WTC11 (cell line): ENCODE data around the gene CPLX3. TPM values are rescaled to one million over a fixed set of nuclear protein-coding genes. Genes with fewer than 3 reads are reported as not detected.

ENCODE experiments used
- ATAC-seq: fragments of 200-7000 bp; cut with Tn5 transposase; 2 replicates; pipeline ENCODE4 v1.10.0; 2021; ENCODE audit warnings: mild to moderate bottlenecking, moderate library complexity
- CTCF ChIA-PET: fragments of 300-600 bp; sonication (Branson Sonifier 250); formaldehyde crosslinking; loops from one replicate; lab custom pipeline; 2021; ENCODE audit warnings: antibody characterized with exemption; lab: Charles Lee
- POLR2A ChIA-PET: fragments of 350-600 bp; sonication (Branson Sonifier 250); formaldehyde crosslinking; loops from one replicate; lab custom pipeline; 2021; ENCODE audit warnings: antibody characterized with exemption; lab: Charles Lee
- DNase-seq: peaks from one replicate; pipeline ENCODE4 v3.0.0; 2021; ENCODE audit warnings: low spot score
- H3K27ac Mint-ChIP-seq: 2 replicates; pipeline ENCODE4 v1.8.0; 2021; ENCODE audit warnings: mixed read lengths
- H3K27me3 Mint-ChIP-seq: 2 replicates; pipeline ENCODE4 v1.8.0; 2021; ENCODE audit warnings: low read depth, mild to moderate bottlenecking, moderate library complexity, mixed read lengths
- H3K36me3 Mint-ChIP-seq: 2 replicates; pipeline ENCODE4 v1.8.0; 2021; ENCODE audit warnings: mixed read lengths
- H3K4me1 Mint-ChIP-seq: 2 replicates; pipeline ENCODE4 v1.8.0; 2022; ENCODE audit warnings: mixed read lengths
- H3K4me3 Mint-ChIP-seq: 2 replicates; pipeline ENCODE4 v1.8.0; 2021; ENCODE audit warnings: mild to moderate bottlenecking, moderate library complexity, mixed read lengths
- H3K9me3 Mint-ChIP-seq: 2 replicates; pipeline ENCODE4 v1.8.0; 2021; ENCODE audit warnings: mixed read lengths
- AR ChIP-seq: fragments of 250-450 bp; sonication (Bioruptor Pico); IDR thresholded peaks from 2 replicates; pipeline ENCODE4 v1.9.0; 2021; ENCODE audit warnings: mild to moderate bottlenecking
- E2F5 ChIP-seq: sonication (generic); formaldehyde crosslinking; IDR thresholded peaks from 2 replicates; pipeline ENCODE4 v1.8.1; 2022; ENCODE audit warnings: mild to moderate bottlenecking, moderate library complexity, missing genetic modification reagents
- ETV6 ChIP-seq: sonication (generic); formaldehyde crosslinking; IDR thresholded peaks from 2 replicates; pipeline ENCODE4 v1.8.1; 2022; ENCODE audit warnings: mild to moderate bottlenecking, missing genetic modification reagents
- FOXJ3 ChIP-seq: sonication (generic); formaldehyde crosslinking; IDR thresholded peaks from 2 replicates; pipeline ENCODE4 v1.9.0; 2021; ENCODE audit warnings: missing genetic modification reagents, mild to moderate bottlenecking, borderline replicate concordance
- MAX ChIP-seq: sonication (generic); formaldehyde crosslinking; IDR thresholded peaks from 2 replicates; pipeline ENCODE4 v1.8.0; 2022; ENCODE audit warnings: mild to moderate bottlenecking, missing genetic modification reagents
- MXD4 ChIP-seq: fragments of 250-450 bp; sonication (Bioruptor Pico); IDR thresholded peaks from 2 replicates; pipeline ENCODE4 v1.8.0; 2021; ENCODE audit warnings: mild to moderate bottlenecking, moderate library complexity, borderline replicate concordance
- NR3C1 ChIP-seq: sonication (generic); formaldehyde crosslinking; conservative IDR thresholded peaks from 2 replicates; pipeline ENCODE4 v1.8.1; 2023; ENCODE audit warnings: low read depth, mild to moderate bottlenecking, missing genetic modification reagents
- RELA ChIP-seq: sonication (generic); formaldehyde crosslinking; IDR thresholded peaks from 2 replicates; pipeline ENCODE4 v1.8.1; 2022; ENCODE audit warnings: missing genetic modification reagents, mild to moderate bottlenecking, borderline replicate concordance
- RORB ChIP-seq: fragments of 250-450 bp; sonication (Bioruptor Pico); IDR thresholded peaks from 2 replicates; pipeline ENCODE4 v1.9.0; 2021; ENCODE audit warnings: mild to moderate bottlenecking
- SMAD4 ChIP-seq: sonication (generic); formaldehyde crosslinking; IDR thresholded peaks from 2 replicates; pipeline ENCODE4 v1.8.0; 2022; ENCODE audit warnings: mild to moderate bottlenecking, missing genetic modification reagents
- SOX15 ChIP-seq: fragments of 250-450 bp; sonication (Bioruptor Pico); IDR thresholded peaks from 2 replicates; pipeline ENCODE4 v1.9.0; 2021; ENCODE audit warnings: mild to moderate bottlenecking
- USF1 ChIP-seq: sonication (generic); formaldehyde crosslinking; IDR thresholded peaks from 2 replicates; pipeline ENCODE4 v1.8.0; 2022; ENCODE audit warnings: mild to moderate bottlenecking, missing genetic modification reagents
- USF2 ChIP-seq: sonication (generic); formaldehyde crosslinking; IDR thresholded peaks from 2 replicates; pipeline ENCODE4 v1.8.1; 2023; ENCODE audit warnings: mild to moderate bottlenecking, missing genetic modification reagents, moderate library complexity
- ZNF281 ChIP-seq: sonication (generic); formaldehyde crosslinking; IDR thresholded peaks from 2 replicates; pipeline ENCODE4 v1.8.0; 2023; ENCODE audit warnings: mild to moderate bottlenecking, missing genetic modification reagents
- ZNF416 ChIP-seq: fragments of 250-450 bp; sonication (Bioruptor Pico); IDR thresholded peaks from 2 replicates; pipeline ENCODE4 v1.9.0; 2021; ENCODE audit warnings: mild to moderate bottlenecking, inconsistent platforms
- ZNF423 ChIP-seq: fragments of 250-450 bp; sonication (Bioruptor Pico); IDR thresholded peaks from 2 replicates; pipeline ENCODE4 v2.1.2; 2022; ENCODE audit warnings: mild to moderate bottlenecking, moderate library complexity
- total RNA-seq: library from RNA; stranded (reverse); gene quantifications from 3 replicates; pipeline ENCODE4 v1.2.3, GENCODE V29; 2021
- TF ChIP-seq, protein P1 (sequence below): sonication (generic); formaldehyde crosslinking; IDR thresholded peaks from 2 replicates; pipeline ENCODE4 v1.8.0; 2023; ENCODE audit warnings: missing genetic modification reagents
- TF ChIP-seq, protein P2 (sequence below): sonication (generic); formaldehyde crosslinking; conservative IDR thresholded peaks from 2 replicates; pipeline ENCODE4 v1.8.1; 2023; ENCODE audit warnings: mild to moderate bottlenecking, low read depth, missing genetic modification reagents, moderate library complexity
- TF ChIP-seq, protein P3 (sequence below): sonication (generic); formaldehyde crosslinking; IDR thresholded peaks from 2 replicates; pipeline ENCODE4 v1.8.1; 2023; ENCODE audit warnings: mild to moderate bottlenecking, missing genetic modification reagents, moderate library complexity
- TF ChIP-seq, protein P4 (sequence below): sonication (generic); formaldehyde crosslinking; IDR thresholded peaks from 2 replicates; pipeline ENCODE4 v1.8.0; 2022; ENCODE audit warnings: mild to moderate bottlenecking, missing genetic modification reagents

CPLX3 gene
- total RNA-seq, 1 experiment from 2014 or later, result 0.09 TPM

DNA sequence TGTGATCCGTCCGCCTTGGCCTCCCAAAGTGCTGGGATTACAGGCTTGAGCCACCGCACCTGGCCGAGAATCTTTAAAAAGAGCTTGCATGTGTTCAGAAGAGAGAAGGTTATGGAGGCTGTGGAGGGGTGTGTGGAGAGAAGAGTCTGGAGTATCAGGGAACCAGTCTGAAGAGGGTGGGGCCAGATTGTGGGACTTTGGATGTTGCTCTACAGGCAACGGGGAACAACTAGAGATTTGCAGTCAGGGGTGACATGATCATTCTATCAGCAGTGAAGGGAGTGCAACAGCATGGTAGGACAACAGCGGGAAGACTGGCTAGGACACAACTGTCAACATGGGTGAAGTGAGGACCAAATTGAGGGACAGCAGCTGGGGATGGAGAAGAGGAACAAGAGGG is 37.9 kb downstream of the CPLX3 start (continued):
- no peak for TF ChIP-seq RELA (CRISPR knock-in tag)

DNA sequence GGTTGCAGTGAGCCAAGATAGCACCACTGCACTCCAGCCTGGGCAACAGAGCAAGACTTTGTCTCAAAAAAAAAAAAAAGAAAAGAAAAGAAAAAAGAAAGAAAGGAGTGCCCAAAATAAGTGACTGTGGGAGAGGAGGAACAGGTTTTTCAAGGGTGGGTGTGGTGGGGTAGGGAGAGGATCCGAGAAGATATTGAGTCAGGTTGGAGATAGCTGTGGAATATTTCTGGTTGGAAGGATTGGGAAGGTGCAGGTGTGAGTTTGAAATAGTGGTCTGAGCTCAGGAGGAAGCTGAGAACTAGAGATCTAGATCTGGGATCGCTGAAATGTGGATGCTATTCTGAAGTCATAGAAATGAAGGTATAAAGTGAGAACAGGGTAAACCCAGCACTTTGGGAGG is 38.9 kb downstream of the CPLX3 start:
- H3K4me1 Mint-ChIP-seq, result peaks cover 17% of the 10 kb centered on the region
- POLR2A ChIA-PET, result interaction anchor here (0.7 kb wide), 1 partner anchor 16 kb away, joined by 4 read pairs; no protein-coding TSS in a partner anchor
- no peaks in the 10 kb centered on the region for H3K27me3 Mint-ChIP-seq
- CTCF ChIA-PET, result interaction anchor here (1.8 kb wide), 1 partner anchor 36 kb away, joined by 4 read pairs; no protein-coding TSS in a partner anchor
- H3K36me3 Mint-ChIP-seq, result peaks cover 18% of the 10 kb centered on the region
- no peak overlapping the region for H3K4me3 Mint-ChIP-seq
- peaks cover 6% of the 10 kb centered on the region for H3K9me3 Mint-ChIP-seq
- ATAC-seq (no peak), DNase-seq (no peak)
- no peak overlapping the region; the same call in 1 of the 2 replicates for H3K27ac Mint-ChIP-seq
- TF ChIP-seq USF1 (CRISPR knock-in tag) (no peak), MXD4 (CRISPR knock-in tag) (no peak), ETV6 (CRISPR knock-in tag) (no peak), RORB (CRISPR knock-in tag) (no peak), ZNF281 (CRISPR knock-in tag) (no peak), NR3C1 (CRISPR knock-in tag) (no peak), USF2 (CRISPR knock-in tag) (no peak), MAX (no peak), RELA (CRISPR knock-in tag) (no peak), ZNF423 (CRISPR knock-in tag) (no peak), SOX15 (CRISPR knock-in tag) (no peak), AR (CRISPR knock-in tag) (no peak), E2F5 (CRISPR knock-in tag) (no peak), SMAD4 (CRISPR knock-in tag) (no peak), FOXJ3 (CRISPR knock-in tag) (no peak), ZNF416 (CRISPR knock-in tag) (no peak)
- TF ChIP-seq, protein P1, sequence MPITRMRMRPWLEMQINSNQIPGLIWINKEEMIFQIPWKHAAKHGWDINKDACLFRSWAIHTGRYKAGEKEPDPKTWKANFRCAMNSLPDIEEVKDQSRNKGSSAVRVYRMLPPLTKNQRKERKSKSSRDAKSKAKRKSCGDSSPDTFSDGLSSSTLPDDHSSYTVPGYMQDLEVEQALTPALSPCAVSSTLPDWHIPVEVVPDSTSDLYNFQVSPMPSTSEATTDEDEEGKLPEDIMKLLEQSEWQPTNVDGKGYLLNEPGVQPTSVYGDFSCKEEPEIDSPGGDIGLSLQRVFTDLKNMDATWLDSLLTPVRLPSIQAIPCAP, result no peak
- TF ChIP-seq, protein P2, sequence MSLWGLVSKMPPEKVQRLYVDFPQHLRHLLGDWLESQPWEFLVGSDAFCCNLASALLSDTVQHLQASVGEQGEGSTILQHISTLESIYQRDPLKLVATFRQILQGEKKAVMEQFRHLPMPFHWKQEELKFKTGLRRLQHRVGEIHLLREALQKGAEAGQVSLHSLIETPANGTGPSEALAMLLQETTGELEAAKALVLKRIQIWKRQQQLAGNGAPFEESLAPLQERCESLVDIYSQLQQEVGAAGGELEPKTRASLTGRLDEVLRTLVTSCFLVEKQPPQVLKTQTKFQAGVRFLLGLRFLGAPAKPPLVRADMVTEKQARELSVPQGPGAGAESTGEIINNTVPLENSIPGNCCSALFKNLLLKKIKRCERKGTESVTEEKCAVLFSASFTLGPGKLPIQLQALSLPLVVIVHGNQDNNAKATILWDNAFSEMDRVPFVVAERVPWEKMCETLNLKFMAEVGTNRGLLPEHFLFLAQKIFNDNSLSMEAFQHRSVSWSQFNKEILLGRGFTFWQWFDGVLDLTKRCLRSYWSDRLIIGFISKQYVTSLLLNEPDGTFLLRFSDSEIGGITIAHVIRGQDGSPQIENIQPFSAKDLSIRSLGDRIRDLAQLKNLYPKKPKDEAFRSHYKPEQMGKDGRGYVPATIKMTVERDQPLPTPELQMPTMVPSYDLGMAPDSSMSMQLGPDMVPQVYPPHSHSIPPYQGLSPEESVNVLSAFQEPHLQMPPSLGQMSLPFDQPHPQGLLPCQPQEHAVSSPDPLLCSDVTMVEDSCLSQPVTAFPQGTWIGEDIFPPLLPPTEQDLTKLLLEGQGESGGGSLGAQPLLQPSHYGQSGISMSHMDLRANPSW (CRISPR knock-in tag), result no peak
- TF ChIP-seq, protein P3, sequence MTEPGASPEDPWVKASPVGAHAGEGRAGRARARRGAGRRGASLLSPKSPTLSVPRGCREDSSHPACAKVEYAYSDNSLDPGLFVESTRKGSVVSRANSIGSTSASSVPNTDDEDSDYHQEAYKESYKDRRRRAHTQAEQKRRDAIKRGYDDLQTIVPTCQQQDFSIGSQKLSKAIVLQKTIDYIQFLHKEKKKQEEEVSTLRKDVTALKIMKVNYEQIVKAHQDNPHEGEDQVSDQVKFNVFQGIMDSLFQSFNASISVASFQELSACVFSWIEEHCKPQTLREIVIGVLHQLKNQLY (CRISPR knock-in tag), result no peak
- TF ChIP-seq, protein P4, sequence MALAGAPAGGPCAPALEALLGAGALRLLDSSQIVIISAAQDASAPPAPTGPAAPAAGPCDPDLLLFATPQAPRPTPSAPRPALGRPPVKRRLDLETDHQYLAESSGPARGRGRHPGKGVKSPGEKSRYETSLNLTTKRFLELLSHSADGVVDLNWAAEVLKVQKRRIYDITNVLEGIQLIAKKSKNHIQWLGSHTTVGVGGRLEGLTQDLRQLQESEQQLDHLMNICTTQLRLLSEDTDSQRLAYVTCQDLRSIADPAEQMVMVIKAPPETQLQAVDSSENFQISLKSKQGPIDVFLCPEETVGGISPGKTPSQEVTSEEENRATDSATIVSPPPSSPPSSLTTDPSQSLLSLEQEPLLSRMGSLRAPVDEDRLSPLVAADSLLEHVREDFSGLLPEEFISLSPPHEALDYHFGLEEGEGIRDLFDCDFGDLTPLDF (CRISPR knock-in tag), result no peak
